Sigmoid colon (tissue), 4 donors: ENCODE data around the gene TMPRSS13.
A peak's percentile ranks its signal among the peaks of the same experiment; 100 is the strongest.

Experiments
- CTCF ChIP-seq, 4 experiments: fragments of 450-650 bp in 3 of 4; fragments of 200-600 bp in 1 of 4; IDR thresholded peaks; one replicate each; pipeline ENCODE4 v1.5.1; 2016 to 2019; ENCODE audit warnings: antibody characterized with exemption in 4 of 4, mild to moderate bottlenecking in 3 of 4, moderate library complexity in 2 of 4
- POLR2A ChIP-seq, 2 donors: fragments of 450-650 bp; IDR thresholded peaks; one replicate each; pipeline ENCODE4 v1.6.1; 2016; ENCODE audit warnings: antibody characterized with exemption in 2 of 2, mild to moderate bottlenecking in 2 of 2, moderate library complexity in 2 of 2
- POLR2AphosphoS5 ChIP-seq, 4 donors: sonication (generic); formaldehyde crosslinking; IDR thresholded peaks; one replicate each; pipeline ENCODE4 v1.6.1; 2017; ENCODE audit warnings: antibody characterized with exemption in 4 of 4

DNA sequence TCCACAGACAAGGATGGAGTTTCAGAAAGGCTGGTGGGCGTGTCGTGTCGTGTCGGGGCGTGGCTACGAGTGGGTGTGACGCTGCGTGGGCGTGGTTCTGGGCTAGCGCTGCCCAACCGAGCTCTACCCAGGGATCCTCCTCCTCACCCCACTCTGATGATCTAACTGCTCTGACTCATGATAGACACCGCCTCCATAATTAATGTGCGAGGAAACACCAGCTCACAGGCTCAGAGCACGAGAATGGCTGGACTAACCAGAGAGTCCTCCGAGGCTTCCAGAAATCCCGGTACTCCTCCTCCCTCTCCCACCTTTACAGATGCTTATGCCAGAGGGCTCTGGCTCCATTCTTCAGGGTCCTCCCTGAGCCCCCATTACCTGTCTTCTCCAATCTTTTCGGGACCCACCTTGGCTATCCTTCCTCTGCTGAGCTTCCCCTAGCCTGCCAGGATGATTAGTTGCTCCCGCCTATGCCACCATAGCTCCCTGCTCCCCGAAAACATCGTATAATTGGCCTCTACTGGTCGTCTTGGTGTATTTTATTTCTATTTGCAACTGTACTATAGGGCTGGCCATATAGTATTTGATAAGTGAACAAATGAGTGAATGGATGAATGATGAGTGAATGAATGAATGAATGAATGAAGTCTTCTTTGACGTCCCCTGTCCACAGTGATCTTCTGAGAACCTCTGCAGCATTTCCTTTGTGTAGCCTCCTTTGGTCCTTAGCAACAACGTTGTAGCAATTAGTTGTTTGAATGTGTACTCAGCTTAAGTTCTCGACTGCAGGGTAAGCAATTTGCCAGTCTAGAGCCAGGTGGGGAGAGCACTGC, 21.7 kb downstream of the TMPRSS13 start:
- TF ChIP-seq POLR2A (IDR thresholded peaks at IDR 0.05) = peak in 1 of 2 donors; percentile 23
- no peak for TF ChIP-seq CTCF (IDR thresholded peaks at IDR 0.05)
- TF ChIP-seq POLR2AphosphoS5 (IDR thresholded peaks at IDR 0.05) = peak in 2 of 4 donors; percentile 19 to 86
